H9 (cell line): Measurements from ENCODE around the gene FXYD6. TPM values are rescaled to one million over a fixed set of nuclear protein-coding genes. Genes with fewer than 3 reads are reported as not detected.

Source experiments
- DNase-seq: peaks from one replicate; pipeline ENCODE4 v3.0.0-alpha.2; 2017
- H2AFZ ChIP-seq: one replicate; pipeline ENCODE4 v1.6.1; 2013; ENCODE audit warnings: mild to moderate bottlenecking, low read length, control low read depth, moderate library complexity
- H2AK5ac ChIP-seq: 2 replicates; pipeline ENCODE4 v1.6.1; 2013; ENCODE audit warnings: low read length, control low read depth, mixed read lengths; ENCODE audit not compliant: insufficient read length
- H2BK120ac ChIP-seq: one replicate; pipeline ENCODE4 v1.6.1; 2013; ENCODE audit warnings: low read depth, mild to moderate bottlenecking, low read length, control low read depth, inconsistent platforms; ENCODE audit not compliant: poor library complexity, severe bottlenecking
- H2BK12ac ChIP-seq: 2 replicates; pipeline ENCODE4 v1.6.1; 2013; ENCODE audit warnings: low read length, control low read depth, mixed read lengths, low read depth; ENCODE audit not compliant: insufficient read length
- H2BK15ac ChIP-seq: 2 replicates; pipeline ENCODE4 v1.6.1; 2013; ENCODE audit warnings: low read depth, low read length, control low read depth
- H2BK20ac ChIP-seq: one replicate; pipeline ENCODE4 v1.6.1; 2013; ENCODE audit warnings: low read depth, mild to moderate bottlenecking, low read length, control low read depth, inconsistent platforms; ENCODE audit not compliant: poor library complexity, severe bottlenecking
- H2BK5ac ChIP-seq: 2 replicates; pipeline ENCODE4 v1.6.1; 2013; ENCODE audit warnings: low read length, control low read depth, mixed read lengths; ENCODE audit not compliant: insufficient read length
- H3K14ac ChIP-seq: 2 replicates; pipeline ENCODE4 v1.6.1; 2013; ENCODE audit warnings: low read length, control low read depth; ENCODE audit not compliant: insufficient read depth
- H3K18ac ChIP-seq: 2 replicates; pipeline ENCODE4 v1.6.1; 2013; ENCODE audit warnings: low read depth, mild to moderate bottlenecking, mixed read lengths, low read length, control low read depth; ENCODE audit not compliant: insufficient read length
- H3K23ac ChIP-seq: 2 replicates; pipeline ENCODE4 v1.6.1; 2013; ENCODE audit warnings: low read length, control low read depth, mixed read lengths, low read depth; ENCODE audit not compliant: insufficient read length
- H3K23me2 ChIP-seq: 2 replicates; pipeline ENCODE4 v1.6.1; 2013; ENCODE audit warnings: low read depth, mild to moderate bottlenecking, mixed read lengths, low read length, control low read depth; ENCODE audit not compliant: insufficient read length, poor library complexity, severe bottlenecking
- H3K27ac ChIP-seq: 2 replicates; pipeline ENCODE4 v1.5.1; 2013; ENCODE audit warnings: low read length, control low read depth, mixed read lengths, low read depth; ENCODE audit not compliant: insufficient read length
- H3K27me3 ChIP-seq: 2 replicates; pipeline ENCODE4 v1.6.1; 2013; ENCODE audit warnings: low read length, control low read depth, inconsistent platforms; ENCODE audit not compliant: insufficient read depth
- H3K4ac ChIP-seq: 2 replicates; pipeline ENCODE4 v1.6.1; 2013; ENCODE audit warnings: low read depth, mild to moderate bottlenecking, control low read depth, inconsistent platforms, low read length, moderate library complexity
- H3K4me1 ChIP-seq: 2 replicates; pipeline ENCODE4 v1.6.1; 2013; ENCODE audit warnings: low read length, control low read depth, inconsistent platforms; ENCODE audit not compliant: insufficient read depth
- H3K4me2 ChIP-seq: 2 replicates; pipeline ENCODE4 v1.6.1; 2013; ENCODE audit warnings: low read length, control low read depth, mixed read lengths; ENCODE audit not compliant: insufficient read length, insufficient read depth
- H3K56ac ChIP-seq: 2 replicates; pipeline ENCODE4 v1.6.1; 2013; ENCODE audit warnings: low read depth, mild to moderate bottlenecking, mixed read lengths, low read length, control low read depth; ENCODE audit not compliant: insufficient read length
- H3K79me1 ChIP-seq: 2 replicates; pipeline ENCODE4 v1.6.1; 2013; ENCODE audit warnings: low read depth, mild to moderate bottlenecking, moderate library complexity, low read length, control low read depth, inconsistent platforms; ENCODE audit not compliant: insufficient read depth, poor library complexity, severe bottlenecking
- H3K79me2 ChIP-seq: 2 replicates; pipeline ENCODE4 v1.6.1; 2013; ENCODE audit warnings: low read length, control low read depth, inconsistent platforms; ENCODE audit not compliant: insufficient read depth
- H3K9ac ChIP-seq: 2 replicates; pipeline ENCODE4 v1.6.1; 2013; ENCODE audit warnings: low read length, control low read depth, mixed read lengths; ENCODE audit not compliant: insufficient read length; ENCODE audit errors: extremely low read depth
- H3K9me3 ChIP-seq: one replicate; pipeline ENCODE4 v1.6.1; 2013; ENCODE audit warnings: low read depth, low read length, inconsistent platforms; ENCODE audit not compliant: control insufficient read depth
- H3T11ph ChIP-seq: one replicate; pipeline ENCODE4 v1.6.1; 2013; ENCODE audit warnings: mild to moderate bottlenecking, low read length, control low read depth, inconsistent platforms
- H4K20me1 ChIP-seq: one replicate; pipeline ENCODE4 v1.6.1; 2013; ENCODE audit not compliant: control insufficient read depth, insufficient read length, insufficient read depth
- H4K5ac ChIP-seq: 2 replicates; pipeline ENCODE4 v1.6.1; 2013; ENCODE audit warnings: low read depth, mild to moderate bottlenecking, mixed read lengths, low read length, control low read depth; ENCODE audit not compliant: insufficient read length
- H4K8ac ChIP-seq: replicated peaks from 2 replicates; pipeline ENCODE4 v1.6.1; 2013; ENCODE audit warnings: low read length, control low read depth, mixed read lengths, low read depth; ENCODE audit not compliant: insufficient read length
- H4K91ac ChIP-seq: 2 replicates; pipeline ENCODE4 v1.6.1; 2013; ENCODE audit warnings: low read depth, mild to moderate bottlenecking, moderate library complexity, mixed read lengths, low read length, control low read depth; ENCODE audit not compliant: insufficient read length
- H3K27ac Mint-ChIP-seq, 3 experiments: 2 replicates in 2 of 3; 3 replicates in 1 of 3; pipeline ENCODE4 v1.8.0; 2020 to 2021; ENCODE audit warnings: mixed read lengths in 3 of 3, mild to moderate bottlenecking in 1 of 3, moderate library complexity in 1 of 3
- H3K27me3 Mint-ChIP-seq: 2 replicates; pipeline ENCODE4 v1.8.0; 2021; ENCODE audit warnings: low read depth, mild to moderate bottlenecking, moderate library complexity, mixed read lengths
- H3K36me3 Mint-ChIP-seq, 3 experiments: 2 replicates in 2 of 3; 3 replicates in 1 of 3; pipeline ENCODE4 v1.8.0; 2020 to 2021; ENCODE audit warnings: low read depth in 3 of 3, mixed read lengths in 3 of 3; ENCODE audit not compliant: insufficient read depth in 1 of 3
- H3K4me1 Mint-ChIP-seq, 2 experiments: 2 replicates each; pipeline ENCODE4 v1.8.0; 2020; ENCODE audit warnings: mixed read lengths in 2 of 2
- H3K4me3 Mint-ChIP-seq, 2 experiments: 2 replicates in 1 of 2; 3 replicates in 1 of 2; pipeline ENCODE4 v1.8.0; 2020 to 2021; ENCODE audit warnings: mild to moderate bottlenecking in 2 of 2, mixed read lengths in 2 of 2, moderate library complexity in 1 of 2
- H3K9me3 Mint-ChIP-seq, 2 experiments: 2 replicates in 1 of 2; 3 replicates in 1 of 2; pipeline ENCODE4 v1.8.0; 2020; ENCODE audit warnings: mild to moderate bottlenecking in 2 of 2, mixed read lengths in 2 of 2, moderate library complexity in 1 of 2
- WGBS: extraction: QIAGEN DNeasy Blood & Tissue Kit; methylation state at CpG from one replicate; pipeline ENCODE4 v1.1.7; 2013; ENCODE audit warnings: missing lambda C conversion rate, low lambda C conversion rate, mixed read lengths; ENCODE audit not compliant: insufficient read length; ENCODE audit errors: extremely low coverage; 5-methylcytosine and 5-hydroxymethylcytosine counted together
- total RNA-seq: library from RNA; stranded (reverse); gene quantifications from 2 replicates; pipeline ENCODE4 v1.2.1, GENCODE V29; 2021
- TF ChIP-seq, protein P1 (sequence below): fragments of 200-600 bp; sonication (generic); conservative IDR thresholded peaks from 3 replicates; pipeline ENCODE4 v1.8.0; 2021; ENCODE audit warnings: antibody characterized with exemption, mild to moderate bottlenecking

The FXYD6 gene
- total RNA-seq, 1 experiment from 2014 or later = 18.3 TPM

- TF ChIP-seq, protein P1, sequence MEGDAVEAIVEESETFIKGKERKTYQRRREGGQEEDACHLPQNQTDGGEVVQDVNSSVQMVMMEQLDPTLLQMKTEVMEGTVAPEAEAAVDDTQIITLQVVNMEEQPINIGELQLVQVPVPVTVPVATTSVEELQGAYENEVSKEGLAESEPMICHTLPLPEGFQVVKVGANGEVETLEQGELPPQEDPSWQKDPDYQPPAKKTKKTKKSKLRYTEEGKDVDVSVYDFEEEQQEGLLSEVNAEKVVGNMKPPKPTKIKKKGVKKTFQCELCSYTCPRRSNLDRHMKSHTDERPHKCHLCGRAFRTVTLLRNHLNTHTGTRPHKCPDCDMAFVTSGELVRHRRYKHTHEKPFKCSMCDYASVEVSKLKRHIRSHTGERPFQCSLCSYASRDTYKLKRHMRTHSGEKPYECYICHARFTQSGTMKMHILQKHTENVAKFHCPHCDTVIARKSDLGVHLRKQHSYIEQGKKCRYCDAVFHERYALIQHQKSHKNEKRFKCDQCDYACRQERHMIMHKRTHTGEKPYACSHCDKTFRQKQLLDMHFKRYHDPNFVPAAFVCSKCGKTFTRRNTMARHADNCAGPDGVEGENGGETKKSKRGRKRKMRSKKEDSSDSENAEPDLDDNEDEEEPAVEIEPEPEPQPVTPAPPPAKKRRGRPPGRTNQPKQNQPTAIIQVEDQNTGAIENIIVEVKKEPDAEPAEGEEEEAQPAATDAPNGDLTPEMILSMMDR = no peak
- Histone ChIP-seq H3K14ac (no peak overlapping the region), H3K56ac (no peak overlapping the region), H2AFZ (no peak overlapping the region), H3K23ac (no peak overlapping the region), H2BK120ac (no peak overlapping the region), H3K9ac (no peak overlapping the region), H4K91ac (no peak overlapping the region), H3T11ph (no peak overlapping the region), H4K20me1 (no peaks in the 10 kb centered on the region), H2BK15ac (no peak overlapping the region), H3K4me2 (no peak overlapping the region), H3K23me2 (no peaks in the 10 kb centered on the region), H4K8ac (no peak overlapping the region), H3K4me1 (no peaks in the 10 kb centered on the region), H2BK12ac (no peak overlapping the region), H3K79me1 (no peaks in the 10 kb centered on the region), H2BK5ac (no peak overlapping the region), H3K9me3 (no peaks in the 10 kb centered on the region), H3K18ac (no peak overlapping the region), H3K27me3 (no peaks in the 10 kb centered on the region), H2AK5ac (no peak overlapping the region), H3K27ac (no peak overlapping the region), H3K79me2 (no peaks in the 10 kb centered on the region), H3K4ac (no peak overlapping the region), H2BK20ac (no peak overlapping the region), H4K5ac (no peak overlapping the region)
- WGBS = no CpG with 5 or more reads among the region's 10 CpGs
- no peak overlapping the region for H3K27ac Mint-ChIP-seq
- DNase-seq = peak; percentile 36
- no peak overlapping the region for H3K4me3 Mint-ChIP-seq
- H3K4me1 Mint-ChIP-seq = peaks cover 0 to 9% of the 10 kb centered on the region in 2 experiments
- no peaks in the 10 kb centered on the region for H3K36me3 Mint-ChIP-seq
- peaks cover 18% of the 10 kb centered on the region for H3K27me3 Mint-ChIP-seq
- H3K9me3 Mint-ChIP-seq = no peaks in the 10 kb centered on the region
Measured at GRCh38 chr11:117914991-117915618, 38.6 kb upstream of the FXYD6 start.
